AG09309 (cell line): ENCODE data around the gene NLGN2.

ENCODE experiments used
- DNase-seq: peaks from one replicate; pipeline ENCODE4 v3.0.0-alpha.2; 2010; ENCODE audit warnings: low read depth
- H3K4me3 ChIP-seq: 2 replicates; pipeline ENCODE4 v1.5.1; 2011; ENCODE audit warnings: mild to moderate bottlenecking, low read depth, low read length, moderate library complexity; ENCODE audit not compliant: control insufficient read depth
- TF ChIP-seq, protein P1 (sequence below): IDR thresholded peaks from 2 replicates; pipeline ENCODE4 v1.5.1; 2011; ENCODE audit warnings: mild to moderate bottlenecking, low read depth, low read length, inconsistent platforms; ENCODE audit not compliant: insufficient read depth, control insufficient read depth; ENCODE audit errors: missing control alignments

NLGN2 gene

GRCh38 chr17:7444682-7445618 lies 37.3 kb downstream of the NLGN2 start, which contains the start of gene CHRNB1:
CHRNB1 (plus strand) TSS chr17:7445061; CDS start chr17:7445128, 67 bp downstream.
- no peak for DNase-seq
- peak within 1 kb of the TSS; percentile 45 for H3K4me3 ChIP-seq

DNA sequence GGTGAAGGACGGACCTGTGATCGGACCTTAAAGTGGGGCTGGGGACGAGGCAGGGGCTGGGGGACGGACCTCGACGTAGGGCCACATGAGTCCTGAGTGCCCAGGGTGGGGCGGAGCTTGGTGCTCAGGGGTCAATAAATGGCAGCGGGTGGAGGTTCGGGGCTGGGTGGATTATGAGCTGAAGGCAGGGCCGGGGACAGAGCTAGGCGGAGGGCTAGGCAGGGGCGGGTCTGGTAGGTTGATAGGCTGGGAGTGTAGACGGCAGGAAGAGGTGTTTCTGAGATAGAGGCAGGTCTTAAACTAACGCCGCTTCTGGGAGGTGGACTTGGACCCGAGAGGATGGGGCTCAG lies 37.9 kb downstream of the NLGN2 start:
- no peak for DNase-seq
- H3K4me3 ChIP-seq, result peak overlapping the region; percentile 45
- TF ChIP-seq, protein P1, sequence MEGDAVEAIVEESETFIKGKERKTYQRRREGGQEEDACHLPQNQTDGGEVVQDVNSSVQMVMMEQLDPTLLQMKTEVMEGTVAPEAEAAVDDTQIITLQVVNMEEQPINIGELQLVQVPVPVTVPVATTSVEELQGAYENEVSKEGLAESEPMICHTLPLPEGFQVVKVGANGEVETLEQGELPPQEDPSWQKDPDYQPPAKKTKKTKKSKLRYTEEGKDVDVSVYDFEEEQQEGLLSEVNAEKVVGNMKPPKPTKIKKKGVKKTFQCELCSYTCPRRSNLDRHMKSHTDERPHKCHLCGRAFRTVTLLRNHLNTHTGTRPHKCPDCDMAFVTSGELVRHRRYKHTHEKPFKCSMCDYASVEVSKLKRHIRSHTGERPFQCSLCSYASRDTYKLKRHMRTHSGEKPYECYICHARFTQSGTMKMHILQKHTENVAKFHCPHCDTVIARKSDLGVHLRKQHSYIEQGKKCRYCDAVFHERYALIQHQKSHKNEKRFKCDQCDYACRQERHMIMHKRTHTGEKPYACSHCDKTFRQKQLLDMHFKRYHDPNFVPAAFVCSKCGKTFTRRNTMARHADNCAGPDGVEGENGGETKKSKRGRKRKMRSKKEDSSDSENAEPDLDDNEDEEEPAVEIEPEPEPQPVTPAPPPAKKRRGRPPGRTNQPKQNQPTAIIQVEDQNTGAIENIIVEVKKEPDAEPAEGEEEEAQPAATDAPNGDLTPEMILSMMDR, result no peak

More at GRCh38 chr17:7444682-7445618, 37.3 kb downstream of the NLGN2 start, which contains the start of gene CHRNB1:
- TF ChIP-seq, protein P1, result no peak

- H3K4me3 ChIP-seq, result no peak overlapping the region
- DNase-seq, result no peak
- TF ChIP-seq, protein P1, result no peak
Measured at GRCh38 chr17:7448461-7448860, 40.8 kb downstream of the NLGN2 start.

DNA sequence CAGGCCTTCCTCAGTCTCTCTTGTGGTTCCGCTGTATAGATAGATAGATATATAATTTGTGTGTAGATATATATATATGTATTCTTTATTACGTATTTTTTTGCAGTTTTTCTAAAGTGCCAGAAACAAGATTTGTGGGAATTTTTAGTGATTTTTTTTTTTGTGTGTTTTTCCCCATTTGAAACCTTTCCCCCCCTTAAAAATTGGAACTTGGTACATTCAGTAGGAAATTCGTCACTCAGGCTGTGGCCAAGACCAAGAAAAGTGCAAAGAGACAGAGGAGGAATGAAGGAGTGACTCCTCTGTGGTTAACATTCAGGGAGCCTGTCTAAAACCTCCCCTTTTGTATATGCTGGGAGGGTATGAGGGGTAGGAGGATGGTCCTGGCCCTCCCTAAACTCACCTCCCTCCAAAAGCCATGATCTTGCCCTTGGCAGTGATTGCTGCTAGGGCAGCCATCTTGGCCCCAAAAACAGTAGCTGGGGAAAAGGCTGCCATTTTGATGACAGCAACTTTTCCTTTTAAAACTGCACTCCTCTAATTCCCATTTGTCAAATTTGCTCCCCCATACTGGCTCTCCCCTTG lies 52.4 kb downstream of the NLGN2 start:
- no peak overlapping the region for H3K4me3 ChIP-seq
- TF ChIP-seq, protein P1, result no peak
- no peak for DNase-seq

DNA sequence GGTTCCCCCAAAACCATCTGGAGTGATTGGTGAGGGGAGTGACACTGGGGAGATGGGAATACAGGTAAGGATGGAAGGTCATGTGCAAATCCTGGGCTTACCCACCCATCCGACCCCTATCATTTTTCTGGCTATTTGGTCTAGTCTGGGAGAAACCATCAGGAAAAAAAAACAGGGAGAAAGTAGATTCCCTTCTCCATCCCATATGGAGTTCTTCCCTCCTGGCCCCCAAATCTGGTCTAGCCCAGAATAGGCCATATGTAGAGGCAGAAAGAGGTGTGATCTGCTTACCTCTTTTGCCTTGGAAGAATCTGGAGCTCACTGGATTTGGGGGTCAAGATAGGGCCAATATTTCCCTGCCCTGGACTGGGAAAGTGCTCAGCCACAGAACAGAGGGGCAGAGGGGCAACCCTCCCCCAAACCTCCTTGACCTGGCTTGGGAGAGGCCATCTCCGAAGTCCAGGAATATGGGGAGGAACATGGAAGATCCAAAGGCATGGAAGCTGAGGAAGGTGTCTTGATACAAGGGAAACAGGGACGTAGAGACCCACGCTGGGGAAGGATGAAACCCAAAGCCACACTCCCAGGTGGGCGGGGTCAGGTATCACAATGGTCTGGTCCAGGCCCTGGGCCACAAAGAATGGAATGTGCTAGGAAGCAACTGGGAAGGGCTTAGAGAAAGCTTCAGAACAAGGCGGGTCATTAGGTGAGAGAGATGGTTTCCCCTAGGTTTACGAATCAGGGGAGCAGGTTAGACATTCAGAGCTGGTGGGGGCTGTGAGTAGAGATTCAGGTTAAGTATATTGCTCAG lies 53.4 kb downstream of the NLGN2 start:
- H3K4me3 ChIP-seq, result no peak overlapping the region
- TF ChIP-seq, protein P1, result no peak
- DNase-seq, result no peak
